22Rv1 (cell line): ENCODE data around the gene SSX5.
"Not testable (repeated sequence)": the region's sequence is repeated elsewhere in the genome, so short reads cannot be mapped to it uniquely, and the experiment has no call there.

Experiments used
- H3K27ac ChIP-seq: fragments of 450-650 bp; 2 replicates; pipeline ENCODE4 v1.5.1; 2017
- CTCF ChIP-seq: fragments of 450-650 bp; IDR thresholded peaks from 2 replicates; pipeline ENCODE4 v1.5.1; 2017; ENCODE audit warnings: mild to moderate bottlenecking
- ZFX ChIP-seq: fragments of 450-650 bp; IDR thresholded peaks from 2 replicates; pipeline ENCODE4 v1.6.1; 2017; ENCODE audit warnings: antibody characterized with exemption, borderline replicate concordance

The SSX5 gene

GRCh38 chrX:48154796-48155195 lies 41.8 kb downstream of the SSX5 start:
- no peak for TF ChIP-seq CTCF
- TF ChIP-seq ZFX, result no peak
- no peak overlapping the region for H3K27ac ChIP-seq

DNA sequence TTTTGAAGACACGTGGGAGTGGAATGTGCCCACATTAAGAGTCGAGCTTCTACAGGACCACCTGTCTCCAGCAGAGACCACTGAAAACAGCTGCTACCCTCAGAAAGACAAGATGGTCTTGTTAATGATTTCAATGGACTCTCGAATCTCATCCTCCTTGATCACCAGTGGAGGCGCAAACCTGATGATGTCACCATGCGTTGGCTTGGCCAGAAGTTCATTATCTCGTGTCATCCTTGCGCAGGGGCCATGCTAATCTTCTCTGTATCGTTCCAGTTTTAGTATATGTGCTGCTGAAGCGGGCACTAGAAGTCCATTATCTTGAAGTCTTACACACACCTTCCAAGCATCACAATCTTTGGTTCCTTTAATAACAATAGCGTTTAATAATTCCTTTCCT lies 42.8 kb downstream of the SSX5 start:
- H3K27ac ChIP-seq, result no peak overlapping the region
- TF ChIP-seq ZFX (no peak), CTCF (no peak)

- not testable (repeated sequence) for H3K27ac ChIP-seq
These were observed 53.9 kb downstream of the SSX5 start for GRCh38 chrX:48142697-48143096.

GRCh38 chrX:48141810-48142508 lies 54.6 kb downstream of the SSX5 start:
- H3K27ac ChIP-seq, result not testable (repeated sequence)

DNA sequence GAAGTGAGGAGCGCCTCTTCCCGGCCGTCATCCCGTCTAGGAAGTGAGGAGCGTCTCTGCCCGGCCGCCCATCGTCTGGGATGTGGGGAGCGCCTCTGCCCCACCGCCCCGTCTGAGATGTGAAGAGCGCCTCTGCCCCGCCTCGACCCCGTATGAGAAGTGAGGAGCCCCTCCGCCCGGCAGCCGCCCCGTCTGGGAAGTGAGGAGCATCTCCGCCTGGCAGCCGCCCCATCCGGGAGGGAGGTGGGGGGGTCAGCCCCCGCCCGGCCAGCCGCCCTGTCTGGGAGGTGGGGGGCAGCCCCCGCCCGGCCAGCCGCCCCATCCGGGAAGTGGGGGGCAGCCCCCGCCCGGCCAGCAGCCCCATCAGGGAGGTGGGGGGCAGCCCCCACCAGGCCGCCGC lies 57.5 kb downstream of the SSX5 start:
- H3K27ac ChIP-seq, result not testable (repeated sequence)
